Measurements from ENCODE around the gene ARHGAP22.
"Not testable (repeated sequence)": the region's sequence is repeated elsewhere in the genome, so short reads cannot be mapped to it uniquely, and the experiment has no call there.

The ARHGAP22 gene, protein sequence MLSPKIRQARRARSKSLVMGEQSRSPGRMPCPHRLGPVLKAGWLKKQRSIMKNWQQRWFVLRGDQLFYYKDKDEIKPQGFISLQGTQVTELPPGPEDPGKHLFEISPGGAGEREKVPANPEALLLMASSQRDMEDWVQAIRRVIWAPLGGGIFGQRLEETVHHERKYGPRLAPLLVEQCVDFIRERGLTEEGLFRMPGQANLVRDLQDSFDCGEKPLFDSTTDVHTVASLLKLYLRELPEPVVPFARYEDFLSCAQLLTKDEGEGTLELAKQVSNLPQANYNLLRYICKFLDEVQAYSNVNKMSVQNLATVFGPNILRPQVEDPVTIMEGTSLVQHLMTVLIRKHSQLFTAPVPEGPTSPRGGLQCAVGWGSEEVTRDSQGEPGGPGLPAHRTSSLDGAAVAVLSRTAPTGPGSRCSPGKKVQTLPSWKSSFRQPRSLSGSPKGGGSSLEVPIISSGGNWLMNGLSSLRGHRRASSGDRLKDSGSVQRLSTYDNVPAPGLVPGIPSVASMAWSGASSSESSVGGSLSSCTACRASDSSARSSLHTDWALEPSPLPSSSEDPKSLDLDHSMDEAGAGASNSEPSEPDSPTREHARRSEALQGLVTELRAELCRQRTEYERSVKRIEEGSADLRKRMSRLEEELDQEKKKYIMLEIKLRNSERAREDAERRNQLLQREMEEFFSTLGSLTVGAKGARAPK

DNA sequence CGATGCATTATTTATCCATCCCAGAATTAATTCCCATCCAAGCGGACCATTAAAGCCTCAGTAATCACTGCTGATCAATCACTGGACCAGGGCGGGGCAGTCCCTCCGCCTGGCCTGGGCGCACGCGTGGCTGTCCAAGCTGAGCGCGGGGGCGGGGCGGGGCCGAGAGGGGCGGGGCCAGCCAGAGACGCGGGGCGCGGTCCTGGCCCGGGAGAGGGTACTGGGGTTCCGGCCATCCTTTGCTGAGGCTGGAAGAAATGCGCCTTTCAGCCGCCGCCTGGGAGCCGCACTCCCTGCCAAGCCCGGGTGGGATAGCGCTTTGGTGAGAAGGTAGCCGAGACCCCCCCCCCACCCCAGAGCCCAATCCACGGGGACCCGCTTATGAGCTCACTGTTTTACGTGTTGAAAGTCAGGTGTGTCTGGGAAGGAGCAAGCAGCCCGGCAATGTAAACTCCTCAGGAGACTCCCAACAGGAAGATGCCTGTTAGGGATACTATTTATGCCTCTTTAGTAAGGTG is at the start of gene ARHGAP22:
Gene ARHGAP22 (minus strand): TSS at position 83 of the 518 bp plus-strand sequence. CDS start 277 bp downstream, outside the sequence.
- H3K36me3 Mint-ChIP-seq (ENCODE audit: low read depth), result no peaks in the 10 kb centered on the region
- peaks cover 3% of the 10 kb centered on the region for H3K4me1 Mint-ChIP-seq (ENCODE audit: low read depth)
- H3K27ac Mint-ChIP-seq, result no peak within 1 kb of the TSS
- no peaks in the 10 kb centered on the region for H3K9me3 Mint-ChIP-seq
- H3K4me3 Mint-ChIP-seq, result no peak within 1 kb of the TSS
- peaks cover 35% of the 10 kb centered on the region for H3K27me3 Mint-ChIP-seq (ENCODE audit: low read depth)

GRCh38 chr10:48653944-48654698 is 49.2 kb upstream of the ARHGAP22 start:
- no peaks in the 10 kb centered on the region for H3K9me3 Mint-ChIP-seq
- peaks cover 7% of the 10 kb centered on the region for H3K4me1 Mint-ChIP-seq (ENCODE audit: low read depth)
- H3K27me3 Mint-ChIP-seq (ENCODE audit: low read depth), result peaks cover 44% of the 10 kb centered on the region
- H3K4me3 Mint-ChIP-seq, result no peak overlapping the region
- no peak overlapping the region for H3K27ac Mint-ChIP-seq
- H3K36me3 Mint-ChIP-seq (ENCODE audit: low read depth), result no peaks in the 10 kb centered on the region

- H3K9me3 Mint-ChIP-seq, result no peaks in the 10 kb centered on the region
- peaks cover 7% of the 10 kb centered on the region for H3K4me1 Mint-ChIP-seq (ENCODE audit: low read depth)
- no peaks in the 10 kb centered on the region for H3K36me3 Mint-ChIP-seq (ENCODE audit: low read depth)
- H3K27ac Mint-ChIP-seq, result no peak overlapping the region
- H3K27me3 Mint-ChIP-seq (ENCODE audit: low read depth), result peaks cover 46% of the 10 kb centered on the region
- H3K4me3 Mint-ChIP-seq, result no peak overlapping the region
Observed at GRCh38 chr10:48653347-48653746, 48.5 kb upstream of the ARHGAP22 start.

DNA sequence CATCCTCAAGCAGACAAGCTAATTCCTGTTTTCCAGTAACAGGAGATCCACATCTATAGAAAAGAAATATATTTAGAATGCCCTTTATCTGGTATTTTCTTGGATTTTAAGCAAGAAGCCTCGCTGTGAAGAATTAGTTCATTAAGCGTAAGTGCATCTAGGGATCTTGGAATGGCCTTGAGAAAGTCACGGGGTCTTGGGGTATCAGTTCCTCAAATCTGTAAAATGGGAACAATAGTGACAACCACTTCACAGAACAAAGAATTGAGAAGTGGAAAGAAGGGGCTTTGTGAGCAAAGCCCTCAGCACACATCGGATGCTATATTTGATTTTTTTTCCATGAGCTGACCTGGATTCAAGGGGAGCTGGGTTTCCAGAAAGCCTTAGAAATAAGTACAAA is 47.5 kb upstream of the ARHGAP22 start:
- H3K4me3 Mint-ChIP-seq, result no peak overlapping the region
- H3K27ac Mint-ChIP-seq, result no peak overlapping the region
- H3K4me1 Mint-ChIP-seq (ENCODE audit: low read depth), result peaks cover 7% of the 10 kb centered on the region
- peaks cover 48% of the 10 kb centered on the region for H3K27me3 Mint-ChIP-seq (ENCODE audit: low read depth)
- H3K36me3 Mint-ChIP-seq (ENCODE audit: low read depth), result no peaks in the 10 kb centered on the region
- no peaks in the 10 kb centered on the region for H3K9me3 Mint-ChIP-seq

DNA sequence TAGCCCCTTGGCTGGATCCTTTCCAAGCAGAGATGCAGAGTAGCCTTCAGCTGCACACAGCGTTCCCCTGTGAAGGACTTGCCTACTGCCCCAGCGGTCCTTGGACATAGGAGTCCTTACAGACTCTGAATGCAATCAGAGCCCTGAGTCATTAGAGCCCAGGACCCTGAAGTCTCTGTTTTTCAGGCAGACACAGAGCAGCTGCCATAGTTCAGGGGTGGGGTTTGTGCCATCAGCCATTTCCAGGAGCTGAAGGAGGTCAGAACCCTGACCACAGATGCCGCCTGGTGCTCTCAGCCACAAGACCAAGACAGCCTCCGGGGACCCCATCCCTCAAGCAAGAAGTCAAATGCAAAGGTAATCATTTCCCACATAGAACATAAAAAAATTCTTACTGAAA is 47.0 kb upstream of the ARHGAP22 start:
- Mint-ChIP-seq H3K27ac (no peak overlapping the region), H3K4me1 (ENCODE audit: low read depth) (peaks cover 7% of the 10 kb centered on the region), H3K4me3 (no peak overlapping the region), H3K27me3 (ENCODE audit: low read depth) (peaks cover 48% of the 10 kb centered on the region), H3K36me3 (ENCODE audit: low read depth) (no peaks in the 10 kb centered on the region), H3K9me3 (no peaks in the 10 kb centered on the region)

- Mint-ChIP-seq H3K27ac (no peak overlapping the region), H3K4me3 (no peak overlapping the region), H3K9me3 (no peaks in the 10 kb centered on the region)
Observed at GRCh38 chr10:48651293-48651692, 46.4 kb upstream of the ARHGAP22 start.

GRCh38 chr10:48649349-48649944 is 44.6 kb upstream of the ARHGAP22 start:
- peaks cover 2% of the 10 kb centered on the region for H3K4me1 Mint-ChIP-seq (ENCODE audit: low read depth)
- peaks cover 52% of the 10 kb centered on the region for H3K27me3 Mint-ChIP-seq (ENCODE audit: low read depth)
- H3K9me3 Mint-ChIP-seq, result no peaks in the 10 kb centered on the region
- H3K27ac Mint-ChIP-seq, result no peak overlapping the region
- no peak overlapping the region for H3K4me3 Mint-ChIP-seq
- H3K36me3 Mint-ChIP-seq (ENCODE audit: low read depth), result no peaks in the 10 kb centered on the region

More at GRCh38 chr10:48651293-48651692, 46.4 kb upstream of the ARHGAP22 start:
- H3K36me3 Mint-ChIP-seq (ENCODE audit: low read depth), result no peaks in the 10 kb centered on the region
- peaks cover 4% of the 10 kb centered on the region for H3K4me1 Mint-ChIP-seq (ENCODE audit: low read depth)
- H3K27me3 Mint-ChIP-seq (ENCODE audit: low read depth), result peaks cover 50% of the 10 kb centered on the region

- Mint-ChIP-seq H3K9me3 (no peaks in the 10 kb centered on the region), H3K27me3 (ENCODE audit: low read depth) (peaks cover 50% of the 10 kb centered on the region), H3K4me1 (ENCODE audit: low read depth) (peaks cover 2% of the 10 kb centered on the region), H3K27ac (no peak overlapping the region), H3K4me3 (no peak overlapping the region), H3K36me3 (ENCODE audit: low read depth) (no peaks in the 10 kb centered on the region)
Observed at GRCh38 chr10:48648172-48648942, 43.5 kb upstream of the ARHGAP22 start.

DNA sequence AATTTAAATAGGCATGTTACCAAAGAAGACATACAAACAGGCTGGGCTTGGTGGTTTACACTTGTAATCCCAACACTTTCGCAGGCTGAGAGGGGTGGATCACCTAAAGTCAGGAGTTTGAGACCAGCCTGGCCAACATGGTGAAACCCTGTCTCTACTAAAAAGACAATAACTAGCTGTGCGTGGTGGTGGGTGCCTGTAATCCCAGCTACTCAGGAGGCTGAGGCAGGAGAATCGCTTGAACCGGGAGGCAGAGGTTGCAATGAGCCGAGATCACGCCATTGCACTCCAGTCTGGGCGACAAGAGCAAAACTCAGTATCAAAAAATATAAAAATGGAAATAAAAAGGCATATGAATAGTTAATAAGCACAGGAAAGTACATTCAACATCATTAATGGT is 42.2 kb upstream of the ARHGAP22 start:
- H3K27ac Mint-ChIP-seq; H3K36me3 Mint-ChIP-seq (ENCODE audit: low read depth); H3K9me3 Mint-ChIP-seq; H3K4me3 Mint-ChIP-seq; H3K4me1 Mint-ChIP-seq (ENCODE audit: low read depth): not testable (repeated sequence)
- peaks cover 46% of the 10 kb centered on the region for H3K27me3 Mint-ChIP-seq (ENCODE audit: low read depth)

DNA sequence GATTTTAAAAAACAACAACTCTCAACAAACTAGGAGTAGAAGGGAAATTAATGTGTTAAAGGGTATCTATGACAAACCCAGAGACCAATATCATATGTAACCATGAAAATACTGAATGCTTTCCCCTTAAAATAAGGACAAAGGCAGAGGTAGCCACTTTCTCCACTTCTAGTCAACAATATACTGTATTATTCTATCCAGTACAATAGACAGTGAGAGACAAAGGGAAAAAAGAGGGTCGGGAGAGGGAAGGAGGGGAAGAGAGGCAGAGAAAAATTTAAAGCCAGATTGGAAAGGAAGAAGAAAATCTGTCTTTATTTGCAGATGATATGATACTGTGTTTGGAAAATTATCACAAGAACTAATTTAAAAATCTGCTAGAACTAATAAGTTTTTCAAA is 40.7 kb upstream of the ARHGAP22 start:
- H3K9me3 Mint-ChIP-seq, result peaks cover 6% of the 10 kb centered on the region
- peaks cover 40% of the 10 kb centered on the region for H3K27me3 Mint-ChIP-seq (ENCODE audit: low read depth)
- no peak overlapping the region for H3K4me3 Mint-ChIP-seq
- H3K27ac Mint-ChIP-seq, result no peak overlapping the region
- no peaks in the 10 kb centered on the region for H3K36me3 Mint-ChIP-seq (ENCODE audit: low read depth)
- H3K4me1 Mint-ChIP-seq (ENCODE audit: low read depth), result no peaks in the 10 kb centered on the region

- not testable (repeated sequence) for H3K4me1 Mint-ChIP-seq (ENCODE audit: low read depth); H3K36me3 Mint-ChIP-seq (ENCODE audit: low read depth); H3K4me3 Mint-ChIP-seq; H3K27ac Mint-ChIP-seq
- Mint-ChIP-seq H3K27me3 (ENCODE audit: low read depth) (peaks cover 28% of the 10 kb centered on the region), H3K9me3 (peaks cover 12% of the 10 kb centered on the region)
Observed at GRCh38 chr10:48641099-48641690, 36.3 kb upstream of the ARHGAP22 start.

DNA sequence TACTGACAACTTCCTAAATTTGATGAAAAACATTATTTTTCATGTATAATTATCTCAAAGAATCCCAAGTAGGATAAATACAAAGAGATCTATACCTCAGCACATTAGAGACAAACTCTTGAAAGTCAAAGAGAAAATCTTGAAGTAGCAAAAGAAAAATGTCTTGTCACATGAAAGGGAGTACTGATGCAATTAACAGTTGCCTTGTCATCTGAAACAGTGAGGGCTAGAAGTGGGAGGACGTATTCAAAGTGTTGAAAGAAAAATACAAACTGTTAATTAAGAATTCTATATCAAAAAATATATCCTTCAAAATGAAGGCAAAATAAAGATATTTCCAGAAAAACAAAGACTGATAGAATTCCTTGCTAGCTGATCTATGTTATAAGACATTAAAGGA is 35.5 kb upstream of the ARHGAP22 start:
- H3K9me3 Mint-ChIP-seq, result peaks cover 12% of the 10 kb centered on the region
- peaks cover 24% of the 10 kb centered on the region for H3K27me3 Mint-ChIP-seq (ENCODE audit: low read depth)
- H3K4me1 Mint-ChIP-seq (ENCODE audit: low read depth), result no peaks in the 10 kb centered on the region
- H3K4me3 Mint-ChIP-seq, result no peak overlapping the region
- no peak overlapping the region for H3K27ac Mint-ChIP-seq
- no peaks in the 10 kb centered on the region for H3K36me3 Mint-ChIP-seq (ENCODE audit: low read depth)

DNA sequence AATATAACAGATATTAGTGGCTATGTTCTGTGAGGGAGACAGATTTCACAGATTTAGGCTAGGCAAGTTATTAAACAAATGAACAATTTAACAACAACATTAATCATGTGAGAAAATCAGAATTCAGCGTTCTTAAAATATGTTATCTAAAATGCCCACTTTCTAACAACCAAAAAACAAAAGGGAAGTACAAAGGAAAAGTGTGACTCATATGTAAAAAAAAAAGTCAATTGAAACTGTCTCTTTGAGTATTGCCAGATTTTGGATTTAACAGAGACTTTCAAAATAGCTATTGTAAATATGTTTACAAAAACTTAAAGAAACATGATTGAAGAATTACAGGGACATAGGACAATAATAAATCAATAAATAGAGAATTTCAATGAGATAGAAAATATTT is 34.8 kb upstream of the ARHGAP22 start:
- Mint-ChIP-seq H3K27ac (no peak overlapping the region), H3K36me3 (ENCODE audit: low read depth) (no peaks in the 10 kb centered on the region), H3K4me1 (ENCODE audit: low read depth) (peaks cover 3% of the 10 kb centered on the region), H3K27me3 (ENCODE audit: low read depth) (peaks cover 18% of the 10 kb centered on the region), H3K4me3 (no peak overlapping the region), H3K9me3 (peaks cover 12% of the 10 kb centered on the region)
